PFSK-1 (cell line): ENCODE data around the gene GHR.

ENCODE experiments used
- FOXP2 ChIP-seq: optimal IDR thresholded peaks from 2 replicates; pipeline ENCODE3; 2011; ENCODE audit warnings: borderline replicate concordance, control low read depth, inconsistent platforms; ENCODE audit not compliant: insufficient read depth; ENCODE audit errors: extremely low read length, extremely low read depth
- SIN3A ChIP-seq: IDR thresholded peaks from 2 replicates; pipeline ENCODE4 v1.6.1; 2012; ENCODE audit warnings: mild to moderate bottlenecking, low read length, moderate library complexity, borderline replicate concordance; ENCODE audit not compliant: insufficient read depth
- TF ChIP-seq, protein P1 (sequence below), 2 experiments: IDR thresholded peaks; 2 replicates each; pipeline versions ENCODE4 v1.6.1 to v1.8.0; 2011 to 2012; ENCODE audit warnings: low read depth in 2 of 2, low read length in 2 of 2, control low read depth in 1 of 2, inconsistent platforms in 1 of 2, mild to moderate bottlenecking in 1 of 2, moderate library complexity in 1 of 2; ENCODE audit not compliant: insufficient read depth in 1 of 2

- TF ChIP-seq, protein P1, sequence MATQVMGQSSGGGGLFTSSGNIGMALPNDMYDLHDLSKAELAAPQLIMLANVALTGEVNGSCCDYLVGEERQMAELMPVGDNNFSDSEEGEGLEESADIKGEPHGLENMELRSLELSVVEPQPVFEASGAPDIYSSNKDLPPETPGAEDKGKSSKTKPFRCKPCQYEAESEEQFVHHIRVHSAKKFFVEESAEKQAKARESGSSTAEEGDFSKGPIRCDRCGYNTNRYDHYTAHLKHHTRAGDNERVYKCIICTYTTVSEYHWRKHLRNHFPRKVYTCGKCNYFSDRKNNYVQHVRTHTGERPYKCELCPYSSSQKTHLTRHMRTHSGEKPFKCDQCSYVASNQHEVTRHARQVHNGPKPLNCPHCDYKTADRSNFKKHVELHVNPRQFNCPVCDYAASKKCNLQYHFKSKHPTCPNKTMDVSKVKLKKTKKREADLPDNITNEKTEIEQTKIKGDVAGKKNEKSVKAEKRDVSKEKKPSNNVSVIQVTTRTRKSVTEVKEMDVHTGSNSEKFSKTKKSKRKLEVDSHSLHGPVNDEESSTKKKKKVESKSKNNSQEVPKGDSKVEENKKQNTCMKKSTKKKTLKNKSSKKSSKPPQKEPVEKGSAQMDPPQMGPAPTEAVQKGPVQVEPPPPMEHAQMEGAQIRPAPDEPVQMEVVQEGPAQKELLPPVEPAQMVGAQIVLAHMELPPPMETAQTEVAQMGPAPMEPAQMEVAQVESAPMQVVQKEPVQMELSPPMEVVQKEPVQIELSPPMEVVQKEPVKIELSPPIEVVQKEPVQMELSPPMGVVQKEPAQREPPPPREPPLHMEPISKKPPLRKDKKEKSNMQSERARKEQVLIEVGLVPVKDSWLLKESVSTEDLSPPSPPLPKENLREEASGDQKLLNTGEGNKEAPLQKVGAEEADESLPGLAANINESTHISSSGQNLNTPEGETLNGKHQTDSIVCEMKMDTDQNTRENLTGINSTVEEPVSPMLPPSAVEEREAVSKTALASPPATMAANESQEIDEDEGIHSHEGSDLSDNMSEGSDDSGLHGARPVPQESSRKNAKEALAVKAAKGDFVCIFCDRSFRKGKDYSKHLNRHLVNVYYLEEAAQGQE (IDR thresholded peaks at IDR 0.05; ENCODE audit: insufficient read depth in 1 of 2, low read depth in 2 of 2, low read length in 2 of 2) = no peak
- TF ChIP-seq FOXP2 (no peak), SIN3A (no peak)
Observed at GRCh38 chr5:42552597-42552996, 129.4 kb downstream of the GHR start.
